T-cell (primary cell): Measurements from ENCODE around the gene CCR7. TPM values are rescaled to one million over a fixed set of nuclear protein-coding genes. Genes with fewer than 3 reads are reported as not detected.

Source experiments
- ATAC-seq, 4 experiments: fragments of 200-7000 bp in 3 of 4; fragments of 150-1000 bp in 1 of 4; cut with Tn5 transposase; replicated peaks in 1 of 4; 1 replicate in 3 of 4; 2 replicates in 1 of 4; pipeline ENCODE4 v1.10.0; 2021; ENCODE audit warnings: moderate library complexity in 3 of 4, mild to moderate bottlenecking in 2 of 4, moderate number of reproducible peaks in 1 of 4
- CTCF ChIA-PET, 2 donors: fragments of 300-600 bp; sonication (Branson Sonifier 250); formaldehyde crosslinking; loops; one replicate each; lab custom pipeline; 2022; ENCODE audit warnings: antibody characterized with exemption in 2 of 2; lab: Charles Lee
- POLR2A ChIA-PET, 2 donors: fragments of 300-600 bp; sonication (Branson Sonifier 250); formaldehyde crosslinking; loops; one replicate each; lab custom pipeline; 2022; ENCODE audit warnings: antibody characterized with exemption in 2 of 2; lab: Charles Lee
- DNase-seq, 35 experiments: peaks; one replicate each; pipeline versions ENCODE4 v3.0.0 to v3.0.0-alpha.2; 2013 to 2023
- H3K27ac ChIP-seq: one replicate; pipeline ENCODE4 v1.5.1; 2013; ENCODE audit warnings: low read length
- H3K27me3 ChIP-seq, 2 experiments: replicated peaks in 1 of 2; 1 replicate in 1 of 2; 2 replicates in 1 of 2; pipeline versions ENCODE4 v1.6.1 to v1.7.0; 2013; ENCODE audit warnings: low read length in 1 of 2, mixed read lengths in 1 of 2; ENCODE audit not compliant: control insufficient read depth in 2 of 2, insufficient read depth in 2 of 2; ENCODE audit errors: extremely low read depth in 1 of 2
- H3K36me3 ChIP-seq, 2 donors: 1 replicate in 1 of 2; 2 replicates in 1 of 2; pipeline versions ENCODE4 v1.6.1 to v1.7.0; 2013; ENCODE audit warnings: low read length in 1 of 2; ENCODE audit not compliant: control insufficient read depth in 2 of 2, insufficient read depth in 1 of 2; ENCODE audit errors: extremely low read depth in 1 of 2
- H3K4me1 ChIP-seq, 2 experiments: 1 replicate in 1 of 2; 2 replicates in 1 of 2; pipeline versions ENCODE4 v1.6.1 to v1.7.0; 2013; ENCODE audit warnings: low read length in 2 of 2, mixed read lengths in 1 of 2; ENCODE audit not compliant: insufficient read depth in 2 of 2, control insufficient read depth in 1 of 2; ENCODE audit errors: extremely low read depth in 1 of 2
- H3K4me3 ChIP-seq, 2 donors: 1 replicate in 1 of 2; 2 replicates in 1 of 2; pipeline versions ENCODE4 v1.5.1 to v1.7.0; 2013; ENCODE audit warnings: mild to moderate bottlenecking in 2 of 2, low read length in 1 of 2, moderate library complexity in 1 of 2; ENCODE audit not compliant: control insufficient read depth in 1 of 2; ENCODE audit errors: extremely low read depth in 1 of 2
- H3K9me3 ChIP-seq: 2 replicates; pipeline ENCODE4 v1.7.0; 2013
- H3K27ac Mint-ChIP-seq, 2 donors: one replicate each; pipeline ENCODE4 v1.8.0; 2020 to 2021; ENCODE audit warnings: mild to moderate bottlenecking in 2 of 2, mixed read lengths in 2 of 2
- H3K27me3 Mint-ChIP-seq, 2 donors: one replicate each; pipeline ENCODE4 v1.8.0; 2021 to 2022; ENCODE audit warnings: mixed read lengths in 2 of 2
- H3K36me3 Mint-ChIP-seq: one replicate; pipeline ENCODE4 v1.8.0; 2021; ENCODE audit warnings: mixed read lengths
- H3K4me1 Mint-ChIP-seq, 3 donors: one replicate each; pipeline ENCODE4 v1.8.0; 2020 to 2022; ENCODE audit warnings: mixed read lengths in 3 of 3, mild to moderate bottlenecking in 1 of 3
- H3K4me3 Mint-ChIP-seq, 3 donors: one replicate each; pipeline ENCODE4 v1.8.0; 2020 to 2022; ENCODE audit warnings: mild to moderate bottlenecking in 3 of 3, mixed read lengths in 3 of 3, moderate library complexity in 3 of 3
- H3K9me3 Mint-ChIP-seq, 3 donors: one replicate each; pipeline ENCODE4 v1.8.0; 2020 to 2022; ENCODE audit warnings: mixed read lengths in 3 of 3
- WGBS: methylation state at CpG from one replicate; pipeline ENCODE4 v1.1.5; 2013; ENCODE audit warnings: missing lambda C conversion rate; ENCODE audit not compliant: insufficient coverage; 5-methylcytosine and 5-hydroxymethylcytosine counted together
- total RNA-seq, 35 experiments: library from RNA in 6 of 35; stranded (reverse) in 6 of 35; fragments of 120-200 nt in 1 of 35; gene quantifications; one replicate each; pipeline versions ENCODE4 v1.2.1 to v1.2.4 and lab custom pipeline; 2013 to 2026

The CCR7 gene
- total RNA-seq, 5 donors from 2014 or later (not counting 1 experiment from before 2014, with no cell fraction given) = 173 to 438 (median 340) TPM

GRCh38 chr17:40556198-40556661, 9.0 kb downstream of the CCR7 start:
- Mint-ChIP-seq H3K9me3 (no peaks in the 10 kb centered on the region), H3K27ac (peak overlapping the region; percentile 88 to 90), H3K36me3 (peaks cover 71% of the 10 kb centered on the region), H3K4me1 (peaks cover 97% of the 10 kb centered on the region in 3 donors), H3K27me3 (no peaks in the 10 kb centered on the region), H3K4me3 (peak overlapping the region in 2 of 3 donors; percentile 2 to 99)
- peaks cover 51 to 97% of the 10 kb centered on the region in 2 experiments for H3K4me1 ChIP-seq
- no peaks in the 10 kb centered on the region for H3K27me3 ChIP-seq
- CTCF ChIA-PET = interaction anchor here (0.6 to 1.6 kb wide), 6 partner anchors 9 to 197 kb away, joined by 3 to 5 read pairs (median 4); no protein-coding TSS in a partner anchor
- H3K27ac ChIP-seq = peak overlapping the region; percentile 3
- DNase-seq (no peak), ATAC-seq (no peak)
- WGBS = no CpG with 5 or more reads among the region's 1 CpG
- H3K4me3 ChIP-seq = no peak overlapping the region
- POLR2A ChIA-PET = interaction anchor here (0.6 kb wide), 2 partner anchors 55 to 79 kb away, joined by 3 read pairs; no protein-coding TSS in a partner anchor
- H3K9me3 ChIP-seq = no peaks in the 10 kb centered on the region
- H3K36me3 ChIP-seq = peaks cover 28 to 72% of the 10 kb centered on the region in 2 donors

GRCh38 chr17:40555296-40556190, 9.7 kb downstream of the CCR7 start:
- Mint-ChIP-seq H3K4me3 (peak overlapping the region; percentile 10 to 84 (median 56)), H3K27ac (peak overlapping the region; percentile 88 to 90), H3K4me1 (peaks cover 97% of the 10 kb centered on the region in 3 donors), H3K36me3 (peaks cover 64% of the 10 kb centered on the region), H3K27me3 (no peaks in the 10 kb centered on the region), H3K9me3 (no peaks in the 10 kb centered on the region)
- ATAC-seq = no peak
- 92% methylated on average over 24 of the region's 26 CpGs for WGBS
- H3K36me3 ChIP-seq = peaks cover 28 to 72% of the 10 kb centered on the region in 2 donors
- H3K27me3 ChIP-seq = no peaks in the 10 kb centered on the region
- no peak overlapping the region for H3K27ac ChIP-seq
- H3K9me3 ChIP-seq = no peaks in the 10 kb centered on the region
- H3K4me3 ChIP-seq = no peak overlapping the region
- DNase-seq = peak in 2 of 35 experiments; percentile 5 to 34
- H3K4me1 ChIP-seq = peaks cover 56 to 97% of the 10 kb centered on the region in 2 experiments
- ChIA-PET POLR2A (interaction anchor here (0.6 to 1.6 kb wide), 7 partner anchors 7 to 79 kb away, joined by 3 to 6 read pairs (median 3); no protein-coding TSS in a partner anchor), CTCF (interaction anchor here (0.6 to 3.0 kb wide), 12 partner anchors 8 to 1037 kb away, joined by 3 to 29 read pairs (median 3); no protein-coding TSS in a partner anchor)

- 92% methylated on average over 25 of the region's 27 CpGs for WGBS
- Histone ChIP-seq H3K4me1 (peaks cover 52 to 94% of the 10 kb centered on the region in 2 experiments), H3K9me3 (no peaks in the 10 kb centered on the region), H3K27ac (peak overlapping the region; percentile 70), H3K4me3 (no peak overlapping the region), H3K36me3 (peaks cover 28 to 68% of the 10 kb centered on the region in 2 donors), H3K27me3 (no peaks in the 10 kb centered on the region)
- POLR2A ChIA-PET = interaction anchor here in 1 of 2 donors (0.9 to 1.6 kb wide), 5 partner anchors 8 to 69 kb away, joined by 3 to 6 read pairs (median 3); no protein-coding TSS in a partner anchor
- CTCF ChIA-PET = interaction anchor here (0.6 to 3.0 kb wide), 11 partner anchors 8 to 1036 kb away, joined by 3 to 29 read pairs (median 3); no protein-coding TSS in a partner anchor
- Mint-ChIP-seq H3K27ac (peak overlapping the region; percentile 88 to 90), H3K4me3 (peak overlapping the region; percentile 56 to 84 (median 68)), H3K36me3 (peaks cover 58% of the 10 kb centered on the region), H3K27me3 (no peaks in the 10 kb centered on the region), H3K4me1 (peaks cover 98 to 99% (median 99%) of the 10 kb centered on the region in 3 donors), H3K9me3 (no peaks in the 10 kb centered on the region)
- DNase-seq = peak in 4 of 35 experiments; percentile 26 to 54 (median 34)
- peak in 3 of 4 experiments; percentile 3 to 17 (median 11) for ATAC-seq
Measured at GRCh38 chr17:40554646-40555295, 10.5 kb downstream of the CCR7 start.

- no peaks in the 10 kb centered on the region for H3K9me3 Mint-ChIP-seq
- 0% methylated on average over 2 of the region's 19 CpGs for WGBS
- Histone ChIP-seq H3K27ac (peak overlapping the region; percentile 70), H3K9me3 (no peaks in the 10 kb centered on the region), H3K27me3 (no peaks in the 10 kb centered on the region), H3K4me1 (peaks cover 49 to 94% of the 10 kb centered on the region in 2 experiments), H3K36me3 (peaks cover 28 to 60% of the 10 kb centered on the region in 2 donors), H3K4me3 (peak overlapping the region; percentile 17 to 22)
- ATAC-seq = peak in 2 of 4 experiments; percentile 12 to 23
- DNase-seq = peak in 6 of 35 experiments; percentile 16 to 47 (median 30)
- H3K27me3 Mint-ChIP-seq = no peaks in the 10 kb centered on the region
- H3K4me1 Mint-ChIP-seq = peaks cover 98 to 99% (median 99%) of the 10 kb centered on the region in 3 donors
- ChIA-PET CTCF (interaction anchor here (0.5 to 3.0 kb wide), 12 partner anchors 8 to 268 kb away, joined by 3 to 29 read pairs (median 3); partner anchors contain the start of gene TOP2A (in 1 of the 2)), POLR2A (interaction anchor here in 1 of 2 donors (0.6 to 1.6 kb wide), 6 partner anchors 9 to 73 kb away, joined by 3 to 6 read pairs (median 3); no protein-coding TSS in a partner anchor)
- H3K27ac Mint-ChIP-seq = peak overlapping the region; percentile 88 to 90
- H3K36me3 Mint-ChIP-seq = peaks cover 53% of the 10 kb centered on the region
- peak overlapping the region; percentile 56 to 84 (median 68) for H3K4me3 Mint-ChIP-seq
Measured at GRCh38 chr17:40553694-40554534, 11.4 kb downstream of the CCR7 start.
